Lung (tissue), 12 donors: ENCODE data around the gene EFHC2. TPM values are rescaled to one million over a fixed set of nuclear protein-coding genes. Genes with fewer than 3 reads are reported as not detected.

ENCODE experiments used
- ATAC-seq: fragments of 200-7000 bp; cut with Tn5 transposase; one replicate; pipeline ENCODE4 v1.9.1; 2020; ENCODE audit warnings: moderate number of reproducible peaks; ENCODE audit not compliant: insufficient read depth, low FRiP score
- DNase-seq, 3 donors: peaks; one replicate each; pipeline ENCODE4 v3.0.0-alpha.2; 2013 to 2017
- H3K27ac ChIP-seq, 2 donors: one replicate each; pipeline ENCODE4 v1.5.1; 2013; ENCODE audit warnings: mild to moderate bottlenecking in 2 of 2, moderate library complexity in 2 of 2, control low read depth in 1 of 2, inconsistent platforms in 1 of 2, low read depth in 1 of 2, low read length in 1 of 2
- H3K27me3 ChIP-seq, 3 donors: one replicate each; pipeline ENCODE4 v1.5.1; 2013; ENCODE audit warnings: low read length in 2 of 3; ENCODE audit not compliant: control insufficient read depth in 3 of 3, insufficient read depth in 3 of 3
- H3K36me3 ChIP-seq, 4 donors: one replicate each; pipeline ENCODE4 v1.5.1; 2013; ENCODE audit warnings: low read length in 4 of 4, mild to moderate bottlenecking in 1 of 4, moderate library complexity in 1 of 4; ENCODE audit not compliant: control insufficient read depth in 4 of 4, insufficient read depth in 4 of 4
- H3K4me1 ChIP-seq, 5 donors: one replicate each; pipeline ENCODE4 v1.5.1; 2013; ENCODE audit warnings: low read length in 5 of 5, mild to moderate bottlenecking in 2 of 5, moderate library complexity in 1 of 5; ENCODE audit not compliant: control insufficient read depth in 5 of 5, insufficient read depth in 5 of 5
- H3K4me3 ChIP-seq: one replicate; pipeline ENCODE4 v1.5.1; 2013; ENCODE audit warnings: mild to moderate bottlenecking, control low read depth, moderate library complexity
- H3K9ac ChIP-seq, 2 donors: one replicate each; pipeline ENCODE4 v1.5.1; 2013; ENCODE audit warnings: low read length in 2 of 2, control low read depth in 1 of 2; ENCODE audit not compliant: insufficient read depth in 1 of 2
- H3K9me3 ChIP-seq, 4 donors: one replicate each; pipeline ENCODE4 v1.5.1; 2013; ENCODE audit warnings: low read length in 3 of 4, mild to moderate bottlenecking in 1 of 4, moderate library complexity in 1 of 4; ENCODE audit not compliant: control insufficient read depth in 4 of 4, insufficient read depth in 3 of 4
- WGBS, 2 donors: extraction: QIAGEN DNeasy Blood & Tissue Kit; methylation state at CpG; one replicate each; pipeline ENCODE4 v1.1.7; 2013; 5-methylcytosine and 5-hydroxymethylcytosine counted together
- polyA plus RNA-seq, 2 donors: library from polyadenylated mRNA; stranded (reverse); fragments of 200-250 nt; gene quantifications; one replicate each; pipeline ENCODE4 v1.2.1, GENCODE V29; 2013
- total RNA-seq, 2 donors: library from RNA; depleted of rRNA in 1 of 2; stranded (reverse); fragments of >200 nt in 1 of 2; gene quantifications; one replicate each; pipeline ENCODE4 v1.2.1, GENCODE V29; 2014 to 2021
- TF ChIP-seq, protein P1 (sequence below): IDR thresholded peaks from 2 replicates; pipeline ENCODE4 v1.5.1; 2012; ENCODE audit warnings: mild to moderate bottlenecking; ENCODE audit errors: control extremely low read depth, extremely low read depth
- donor health status: control.
- donor health status: control.
- donor health status: Bipolar disorder and iron deficiency.
- donor health status: healthy.
- donor health status: DM: yes; HTN: yes; CAD: no.

Gene EFHC2
- total and polyA plus RNA-seq, 4 donors, result 2.4 to 8.3 (median 5.0) TPM

DNA sequence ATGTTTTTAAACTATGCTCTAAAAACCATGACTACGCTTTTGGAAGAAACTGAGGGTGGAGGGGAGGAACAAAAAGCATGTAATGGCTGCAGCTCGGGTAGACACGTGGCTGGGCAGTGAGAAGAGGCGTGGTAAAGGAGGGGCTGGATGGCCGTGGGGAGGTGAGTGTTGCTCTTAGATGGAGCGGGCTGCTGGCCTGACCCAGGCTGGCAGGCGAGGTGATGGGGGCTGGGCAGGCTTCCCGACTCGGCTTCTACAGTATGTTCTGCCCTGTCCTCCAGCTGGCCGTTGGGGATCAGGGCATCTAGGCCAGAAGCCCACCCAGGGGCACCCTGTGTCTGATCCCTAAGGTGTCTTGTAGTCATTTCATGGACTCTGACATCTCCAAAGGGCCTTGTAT is 60.7 kb downstream of the EFHC2 start:
- H3K27me3 ChIP-seq, result peaks cover 0 to 10% (median 2%) of the 10 kb centered on the region in 3 donors
- H3K4me3 ChIP-seq, result no peak overlapping the region
- peaks cover 0 to 2% (median 0%) of the 10 kb centered on the region in 5 donors for H3K4me1 ChIP-seq
- ATAC-seq, result no peak
- TF ChIP-seq, protein P1, sequence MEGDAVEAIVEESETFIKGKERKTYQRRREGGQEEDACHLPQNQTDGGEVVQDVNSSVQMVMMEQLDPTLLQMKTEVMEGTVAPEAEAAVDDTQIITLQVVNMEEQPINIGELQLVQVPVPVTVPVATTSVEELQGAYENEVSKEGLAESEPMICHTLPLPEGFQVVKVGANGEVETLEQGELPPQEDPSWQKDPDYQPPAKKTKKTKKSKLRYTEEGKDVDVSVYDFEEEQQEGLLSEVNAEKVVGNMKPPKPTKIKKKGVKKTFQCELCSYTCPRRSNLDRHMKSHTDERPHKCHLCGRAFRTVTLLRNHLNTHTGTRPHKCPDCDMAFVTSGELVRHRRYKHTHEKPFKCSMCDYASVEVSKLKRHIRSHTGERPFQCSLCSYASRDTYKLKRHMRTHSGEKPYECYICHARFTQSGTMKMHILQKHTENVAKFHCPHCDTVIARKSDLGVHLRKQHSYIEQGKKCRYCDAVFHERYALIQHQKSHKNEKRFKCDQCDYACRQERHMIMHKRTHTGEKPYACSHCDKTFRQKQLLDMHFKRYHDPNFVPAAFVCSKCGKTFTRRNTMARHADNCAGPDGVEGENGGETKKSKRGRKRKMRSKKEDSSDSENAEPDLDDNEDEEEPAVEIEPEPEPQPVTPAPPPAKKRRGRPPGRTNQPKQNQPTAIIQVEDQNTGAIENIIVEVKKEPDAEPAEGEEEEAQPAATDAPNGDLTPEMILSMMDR, result no peak
- no peaks in the 10 kb centered on the region for H3K36me3 ChIP-seq
- no peak for DNase-seq
- H3K9ac ChIP-seq, result no peak overlapping the region
- H3K9me3 ChIP-seq, result peaks cover 0 to 7% (median 0%) of the 10 kb centered on the region in 4 donors
- no peak overlapping the region for H3K27ac ChIP-seq
- WGBS, 2 donors, result 82 to 94% methylated on average over 7 to 10 of the region's 10 CpGs

DNA sequence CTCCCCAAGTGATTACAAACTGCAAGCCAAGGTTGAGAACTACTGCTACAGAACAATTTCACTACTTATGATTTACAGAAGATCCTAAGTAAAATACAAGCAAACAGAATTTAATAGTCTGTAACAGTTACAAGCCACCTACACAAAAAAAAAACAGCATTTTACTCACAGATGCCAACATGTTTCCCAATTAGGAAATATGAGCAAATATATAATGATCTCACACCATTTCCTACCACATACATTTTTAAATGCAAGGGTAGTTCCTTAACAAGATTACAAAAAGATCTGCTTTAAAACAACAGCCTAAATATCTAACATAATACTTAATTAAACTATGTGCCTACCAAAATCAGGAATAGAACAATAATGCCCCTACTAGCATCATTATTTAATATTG is 63.4 kb downstream of the EFHC2 start:
- no peak overlapping the region for H3K4me3 ChIP-seq
- peaks cover 0 to 2% (median 0%) of the 10 kb centered on the region in 5 donors for H3K4me1 ChIP-seq
- H3K27me3 ChIP-seq, result peaks cover 0 to 12% (median 4%) of the 10 kb centered on the region in 3 donors
- H3K36me3 ChIP-seq, result no peaks in the 10 kb centered on the region
- H3K27ac ChIP-seq, result no peak overlapping the region
- peaks cover 0 to 3% (median 0%) of the 10 kb centered on the region in 4 donors for H3K9me3 ChIP-seq
- ATAC-seq (no peak), DNase-seq (no peak)
- TF ChIP-seq, protein P1, result no peak
- H3K9ac ChIP-seq, result no peak overlapping the region

DNA sequence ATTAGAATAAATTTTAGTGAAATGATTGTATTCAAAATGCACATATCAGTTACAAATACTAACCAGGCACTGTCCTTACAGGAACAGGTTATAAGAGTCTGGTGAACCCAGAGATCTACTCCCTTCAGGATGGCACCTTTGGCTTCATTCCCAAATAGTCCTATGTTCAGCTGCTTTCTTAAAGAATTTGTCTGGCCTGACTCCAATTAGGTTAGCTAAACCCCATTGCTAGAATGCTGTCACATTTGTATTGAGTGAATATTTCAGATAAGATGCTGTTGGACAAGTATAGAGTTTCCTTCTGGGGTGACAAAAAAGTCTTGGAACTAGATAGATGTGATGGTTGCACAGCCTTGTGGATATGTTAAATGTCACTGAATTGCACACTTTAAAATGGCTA is 69.4 kb downstream of the EFHC2 start:
- TF ChIP-seq, protein P1, result no peak
- Histone ChIP-seq H3K9me3 (no peaks in the 10 kb centered on the region), H3K4me1 (no peaks in the 10 kb centered on the region), H3K27ac (no peak overlapping the region), H3K9ac (no peak overlapping the region), H3K36me3 (no peaks in the 10 kb centered on the region), H3K4me3 (no peak overlapping the region), H3K27me3 (peaks cover 0 to 30% (median 4%) of the 10 kb centered on the region in 3 donors)
- DNase-seq (no peak), ATAC-seq (no peak)

DNA sequence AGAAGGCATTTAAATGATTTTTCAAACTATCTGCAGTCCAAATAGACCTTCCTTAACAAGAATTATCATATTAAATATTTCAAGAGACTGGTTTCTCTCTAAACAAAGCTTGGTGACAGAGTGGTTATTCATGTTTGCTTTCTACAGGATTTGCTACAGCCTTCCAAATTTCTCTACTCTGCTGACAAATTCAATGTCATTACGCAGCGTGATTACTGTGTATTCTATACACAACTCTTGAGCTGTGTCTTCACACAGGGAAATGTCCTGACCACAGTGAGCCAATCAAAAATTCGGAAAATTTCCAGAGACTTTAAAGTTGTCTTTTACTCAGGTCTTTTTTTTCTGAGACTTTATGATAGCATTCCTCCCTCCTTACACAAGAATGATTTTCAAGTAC is 75.6 kb downstream of the EFHC2 start:
- Histone ChIP-seq H3K4me3 (no peak overlapping the region), H3K9me3 (no peaks in the 10 kb centered on the region), H3K36me3 (no peaks in the 10 kb centered on the region), H3K27me3 (peaks cover 0 to 38% (median 12%) of the 10 kb centered on the region in 3 donors), H3K27ac (no peak overlapping the region), H3K4me1 (no peaks in the 10 kb centered on the region), H3K9ac (no peak overlapping the region)
- TF ChIP-seq, protein P1, result no peak
- peak in 1 of 3 donors; percentile 3 for DNase-seq
- ATAC-seq, result no peak
- 76 to 83% methylated on average over 3 of the region's 3 CpGs for WGBS, 2 donors
